Neural cell (in vitro differentiated cells): ENCODE measurements around the gene NR2C1. TPM values are rescaled to one million over a fixed set of nuclear protein-coding genes. Genes with fewer than 3 reads are reported as not detected.

Experiments
- H2AFZ ChIP-seq: fragments of 200-600, 300-800 bp; sonication (generic), shearing (Covaris generic); 2 replicates; pipeline ENCODE4 v1.6.0; 2014; ENCODE audit warnings: low read depth, mild to moderate bottlenecking, antibody characterized with exemption, low read length, moderate library complexity
- H3F3A ChIP-seq: fragments of 200-600 bp; shearing (Covaris generic); 2 replicates; pipeline ENCODE4 v1.6.1; 2016; ENCODE audit warnings: mild to moderate bottlenecking, moderate library complexity, mixed read lengths, antibody characterized with exemption, low read length; ENCODE audit not compliant: insufficient read depth, poor library complexity, severe bottlenecking
- H3K27ac ChIP-seq: fragments of 200-600, 300-800 bp; sonication (generic), shearing (Covaris generic); 2 replicates; pipeline ENCODE4 v1.5.1; 2014; ENCODE audit warnings: mild to moderate bottlenecking, low read length, moderate library complexity
- H3K27me3 ChIP-seq: fragments of 300-800, 200-600 bp; sonication (generic), shearing (Covaris generic); 2 replicates; pipeline ENCODE4 v1.6.0; 2014; ENCODE audit warnings: mild to moderate bottlenecking, low read depth, low read length, moderate library complexity; ENCODE audit not compliant: insufficient read depth
- H3K36me3 ChIP-seq: fragments of 300-800, 200-600 bp; sonication (generic), shearing (Covaris generic); 2 replicates; pipeline ENCODE4 v1.5.1; 2014; ENCODE audit warnings: mild to moderate bottlenecking, antibody characterized with exemption, low read length, moderate library complexity; ENCODE audit not compliant: insufficient read depth
- H3K4me2 ChIP-seq: fragments of 300-800, 200-600 bp; sonication (generic), shearing (Covaris generic); 2 replicates; pipeline ENCODE4 v1.6.0; 2014; ENCODE audit warnings: mild to moderate bottlenecking, low read length
- H3K4me3 ChIP-seq: fragments of 300-800, 200-600 bp; sonication (generic), shearing (Covaris generic); 2 replicates; pipeline ENCODE4 v1.5.1; 2014; ENCODE audit warnings: mild to moderate bottlenecking, low read length, moderate library complexity
- H3K79me2 ChIP-seq: fragments of 200-600 bp; shearing (Covaris generic); replicated peaks from 2 replicates; pipeline ENCODE4 v1.6.0; 2014; ENCODE audit warnings: mild to moderate bottlenecking, low read length, moderate library complexity; ENCODE audit not compliant: insufficient read depth
- H3K9ac ChIP-seq: fragments of 300-800, 200-600 bp; sonication (generic), shearing (Covaris generic); 2 replicates; pipeline ENCODE4 v1.6.1; 2016; ENCODE audit warnings: mild to moderate bottlenecking, low read length, mixed read lengths
- H3K9me2 ChIP-seq: fragments of 200-600 bp; shearing (Covaris generic); 2 replicates; pipeline ENCODE4 v1.6.1; 2016; ENCODE audit warnings: mild to moderate bottlenecking, low read length, mixed read lengths; ENCODE audit not compliant: insufficient read depth
- H3K9me3 ChIP-seq: fragments of 200-600, 300-800 bp; sonication (generic), shearing (Covaris generic); 2 replicates; pipeline ENCODE4 v1.6.1; 2016; ENCODE audit warnings: mild to moderate bottlenecking, mixed run types, low read length, moderate library complexity, mixed read lengths
- H4K20me1 ChIP-seq: fragments of 200-600 bp; shearing (Covaris generic); 2 replicates; pipeline ENCODE4 v1.6.1; 2016; ENCODE audit warnings: mild to moderate bottlenecking, mixed run types; ENCODE audit not compliant: insufficient read depth
- EP300 ChIP-seq: fragments of 450-650 bp; conservative IDR thresholded peaks from 2 replicates; pipeline ENCODE4 v1.6.1; 2014; ENCODE audit warnings: antibody characterized with exemption, mild to moderate bottlenecking, moderate library complexity; ENCODE audit not compliant: poor library complexity, severe bottlenecking
- EZH2 ChIP-seq: fragments of 200-600, 300-800 bp; shearing (Covaris generic), sonication (generic); IDR thresholded peaks from 2 replicates; pipeline ENCODE4 v1.6.1; 2014; ENCODE audit warnings: antibody characterized with exemption, low read length, borderline replicate concordance, mild to moderate bottlenecking; ENCODE audit not compliant: insufficient read depth, poor library complexity, severe bottlenecking
- MXI1 ChIP-seq: fragments of 450-650 bp; conservative IDR thresholded peaks from 2 replicates; pipeline ENCODE4 v1.6.1; 2014; ENCODE audit warnings: antibody characterized with exemption, mild to moderate bottlenecking; ENCODE audit not compliant: poor library complexity, severe bottlenecking
- POLR2AphosphoS5 ChIP-seq: IDR thresholded peaks from 2 replicates; pipeline ENCODE4 v1.6.1; 2012
- RAD21 ChIP-seq: fragments of 450-650 bp; conservative IDR thresholded peaks from 2 replicates; pipeline ENCODE4 v1.6.1; 2014; ENCODE audit warnings: antibody characterized with exemption, mild to moderate bottlenecking, moderate library complexity
- REST ChIP-seq: IDR thresholded peaks from 2 replicates; pipeline ENCODE4 v1.6.1; 2012; ENCODE audit warnings: borderline replicate concordance
- SMC3 ChIP-seq: fragments of 450-650 bp; conservative IDR thresholded peaks from 2 replicates; pipeline ENCODE4 v1.6.1; 2014; ENCODE audit warnings: antibody characterized with exemption, mild to moderate bottlenecking, moderate library complexity; ENCODE audit not compliant: poor library complexity
- TAF1 ChIP-seq: IDR thresholded peaks from 2 replicates; pipeline ENCODE4 v1.6.1; 2012; ENCODE audit warnings: low read depth
- polyA plus RNA-seq: library from polyadenylated mRNA; depleted of rRNA; stranded (reverse); fragments of >200 nt; gene quantifications from 2 replicates; pipeline ENCODE4 v1.2.3, GENCODE V29; 2014
- TF ChIP-seq, protein P1 (sequence below): fragments of 450-650 bp; IDR thresholded peaks from 2 replicates; pipeline ENCODE4 v1.5.1; 2014; ENCODE audit warnings: antibody characterized with exemption, mild to moderate bottlenecking, moderate library complexity; ENCODE audit not compliant: poor library complexity, severe bottlenecking

Gene NR2C1
- polyA plus RNA-seq, 1 donor from 2014 or later = 137 TPM

- no peaks in the 10 kb centered on the region for H3K27me3 ChIP-seq
- H3K4me2 ChIP-seq = no peak overlapping the region
- H3K27ac ChIP-seq = no peak overlapping the region
- H3K9me3 ChIP-seq = no peaks in the 10 kb centered on the region
- no peaks in the 10 kb centered on the region for H4K20me1 ChIP-seq
- no peaks in the 10 kb centered on the region for H3K36me3 ChIP-seq
- TF ChIP-seq SMC3 = no peak
- no peak for TF ChIP-seq EZH2
- no peak for TF ChIP-seq REST
- TF ChIP-seq TAF1 = no peak
- TF ChIP-seq POLR2AphosphoS5 = no peak
- no peak for TF ChIP-seq EP300
- TF ChIP-seq MXI1 = no peak
- TF ChIP-seq, protein P1, sequence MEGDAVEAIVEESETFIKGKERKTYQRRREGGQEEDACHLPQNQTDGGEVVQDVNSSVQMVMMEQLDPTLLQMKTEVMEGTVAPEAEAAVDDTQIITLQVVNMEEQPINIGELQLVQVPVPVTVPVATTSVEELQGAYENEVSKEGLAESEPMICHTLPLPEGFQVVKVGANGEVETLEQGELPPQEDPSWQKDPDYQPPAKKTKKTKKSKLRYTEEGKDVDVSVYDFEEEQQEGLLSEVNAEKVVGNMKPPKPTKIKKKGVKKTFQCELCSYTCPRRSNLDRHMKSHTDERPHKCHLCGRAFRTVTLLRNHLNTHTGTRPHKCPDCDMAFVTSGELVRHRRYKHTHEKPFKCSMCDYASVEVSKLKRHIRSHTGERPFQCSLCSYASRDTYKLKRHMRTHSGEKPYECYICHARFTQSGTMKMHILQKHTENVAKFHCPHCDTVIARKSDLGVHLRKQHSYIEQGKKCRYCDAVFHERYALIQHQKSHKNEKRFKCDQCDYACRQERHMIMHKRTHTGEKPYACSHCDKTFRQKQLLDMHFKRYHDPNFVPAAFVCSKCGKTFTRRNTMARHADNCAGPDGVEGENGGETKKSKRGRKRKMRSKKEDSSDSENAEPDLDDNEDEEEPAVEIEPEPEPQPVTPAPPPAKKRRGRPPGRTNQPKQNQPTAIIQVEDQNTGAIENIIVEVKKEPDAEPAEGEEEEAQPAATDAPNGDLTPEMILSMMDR = no peak
- no peak for TF ChIP-seq RAD21
- no peaks in the 10 kb centered on the region for H3K9me2 ChIP-seq
- H3K79me2 ChIP-seq = no peaks in the 10 kb centered on the region
- H2AFZ ChIP-seq = no peak overlapping the region
- H3K4me3 ChIP-seq = no peak overlapping the region
- H3K9ac ChIP-seq = no peak overlapping the region
- H3F3A ChIP-seq = no peaks in the 10 kb centered on the region
Measured at GRCh38 chr12:94979941-94980340, 93.5 kb downstream of the NR2C1 start.

DNA sequence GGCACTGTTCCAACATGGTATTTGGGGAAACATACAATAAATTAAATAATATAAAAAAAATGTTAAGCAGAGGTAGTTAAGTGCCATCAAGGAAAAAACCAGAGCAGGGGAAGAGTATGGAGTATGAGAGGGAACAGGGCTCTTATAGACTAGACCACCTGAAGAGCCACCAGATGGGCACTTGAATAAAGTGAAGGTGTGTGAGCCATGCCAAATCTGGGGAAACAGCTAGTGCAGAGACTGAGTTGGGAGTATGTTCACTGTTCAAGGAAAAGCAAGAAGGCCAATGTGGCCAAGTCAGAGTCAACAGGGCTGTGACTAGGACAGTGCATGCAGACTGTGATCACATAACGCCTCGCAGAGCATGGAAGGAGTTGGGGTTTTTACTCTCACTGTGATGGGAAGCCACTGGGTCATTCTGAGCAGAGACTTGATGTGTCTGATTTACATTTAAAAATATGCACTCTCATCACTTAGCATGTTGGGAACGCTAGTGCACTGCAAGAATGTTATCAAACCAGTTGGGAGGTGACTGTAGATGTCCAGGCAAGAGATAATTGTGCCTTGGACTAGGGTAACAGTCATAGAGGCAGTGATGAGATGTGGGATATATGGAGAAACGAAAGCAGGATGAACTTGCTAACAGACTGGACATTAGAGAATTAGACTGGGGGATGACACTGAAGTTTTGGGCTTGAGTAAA lies 95.5 kb downstream of the NR2C1 start:
- no peaks in the 10 kb centered on the region for H3K79me2 ChIP-seq
- no peak overlapping the region for H3K27ac ChIP-seq
- TF ChIP-seq MXI1 (no peak), RAD21 (no peak), EP300 (no peak), REST (no peak)
- TF ChIP-seq, protein P1 = no peak
- no peaks in the 10 kb centered on the region for H3K27me3 ChIP-seq
- H3K4me3 ChIP-seq = no peak overlapping the region
- no peak overlapping the region for H2AFZ ChIP-seq
- no peaks in the 10 kb centered on the region for H4K20me1 ChIP-seq
- no peaks in the 10 kb centered on the region for H3K9me2 ChIP-seq
- H3K9ac ChIP-seq = no peak overlapping the region
- no peaks in the 10 kb centered on the region for H3F3A ChIP-seq
- no peaks in the 10 kb centered on the region for H3K36me3 ChIP-seq
- no peaks in the 10 kb centered on the region for H3K9me3 ChIP-seq
- no peak overlapping the region for H3K4me2 ChIP-seq
